HFFc6 (cell line): ENCODE data around the gene TP63. TPM values are rescaled to one million over a fixed set of nuclear protein-coding genes. Genes with fewer than 3 reads are reported as not detected.

Experiments
- DNase-seq: peaks from one replicate; pipeline ENCODE4 v3.0.0-alpha.2; 2018
- H3K27ac Mint-ChIP-seq: 2 replicates; pipeline ENCODE4 v1.8.0; 2020; ENCODE audit warnings: mild to moderate bottlenecking, mixed read lengths
- H3K27me3 Mint-ChIP-seq: 2 replicates; pipeline ENCODE4 v1.8.0; 2021; ENCODE audit warnings: mild to moderate bottlenecking, moderate library complexity, mixed read lengths; ENCODE audit not compliant: insufficient read depth
- H3K36me3 Mint-ChIP-seq: 2 replicates; pipeline ENCODE4 v1.8.0; 2021; ENCODE audit warnings: low read depth, mixed read lengths
- H3K4me1 Mint-ChIP-seq: 2 replicates; pipeline ENCODE4 v1.8.0; 2020; ENCODE audit warnings: low read depth, mixed read lengths
- H3K4me3 Mint-ChIP-seq: 2 replicates; pipeline ENCODE4 v1.8.0; 2020; ENCODE audit warnings: mild to moderate bottlenecking, moderate library complexity, mixed read lengths
- H3K9me3 Mint-ChIP-seq: 2 replicates; pipeline ENCODE4 v1.8.0; 2020; ENCODE audit warnings: mild to moderate bottlenecking, mixed read lengths
- CTCF ChIP-seq: fragments of 200-600 bp; sonication (generic); IDR thresholded peaks from 2 replicates; pipeline ENCODE4 v1.5.0; 2021; ENCODE audit warnings: antibody characterized with exemption, mild to moderate bottlenecking
- long read RNA-seq: library from polyadenylated mRNA; unstranded; transcript quantifications from one replicate; pipeline ENCODE4 v2.0.0, GENCODE V29; 2019
- total RNA-seq, 6 experiments: library from RNA; stranded (reverse); fragmentation: NEBNext Ultra II Directional; extraction: Animal tissue kit (Norgen Biotek cat#: 25700); gene quantifications; 2 replicates in 1 of 6; 3 replicates in 5 of 6; pipeline ENCODE4 v1.2.3, GENCODE V29; 2021

The TP63 gene
- total RNA-seq = not detected
- long read RNA-seq = 0 reads

GRCh38 chr3:189631373-189631408, at the start of gene TP63:
TSS of gene TP63 (plus strand) at chr3:189631389. CDS start at chr3:189631516, 127 bp downstream.
- no peaks in the 10 kb centered on the region for H3K36me3 Mint-ChIP-seq
- no peak for DNase-seq
- no peak within 1 kb of the TSS for H3K4me3 Mint-ChIP-seq
- no peak for TF ChIP-seq CTCF
- peaks cover 8% of the 10 kb centered on the region for H3K9me3 Mint-ChIP-seq
- no peak within 1 kb of the TSS for H3K27ac Mint-ChIP-seq
- H3K4me1 Mint-ChIP-seq = no peaks in the 10 kb centered on the region
- no peaks in the 10 kb centered on the region; the same call in 1 of the 2 replicates for H3K27me3 Mint-ChIP-seq

GRCh38 chr3:189582179-189582578, 49.0 kb upstream of the TP63 start:
- Mint-ChIP-seq H3K4me1 (no peaks in the 10 kb centered on the region), H3K27me3 (no peaks in the 10 kb centered on the region), H3K9me3 (peaks cover 41% of the 10 kb centered on the region), H3K27ac (no peak overlapping the region), H3K4me3 (no peak overlapping the region), H3K36me3 (no peaks in the 10 kb centered on the region)
- TF ChIP-seq CTCF = no peak
- no peak for DNase-seq

- Mint-ChIP-seq H3K27me3 (no peaks in the 10 kb centered on the region), H3K27ac (no peak overlapping the region)
Observed at GRCh38 chr3:189584645-189585044, 46.5 kb upstream of the TP63 start.

GRCh38 chr3:189586941-189587663, 44.1 kb upstream of the TP63 start:
- Mint-ChIP-seq H3K27ac (no peak overlapping the region), H3K4me3 (no peak overlapping the region), H3K27me3 (no peaks in the 10 kb centered on the region), H3K4me1 (no peaks in the 10 kb centered on the region; the same call in 1 of the 2 replicates), H3K9me3 (peaks cover 41% of the 10 kb centered on the region), H3K36me3 (no peaks in the 10 kb centered on the region)
- TF ChIP-seq CTCF = no peak
- DNase-seq = no peak

More at GRCh38 chr3:189584645-189585044, 46.5 kb upstream of the TP63 start:
- Mint-ChIP-seq H3K4me3 (no peak overlapping the region), H3K9me3 (peaks cover 44% of the 10 kb centered on the region), H3K4me1 (no peaks in the 10 kb centered on the region; the same call in 1 of the 2 replicates), H3K36me3 (no peaks in the 10 kb centered on the region)
- TF ChIP-seq CTCF = no peak
- no peak for DNase-seq

- peaks cover 40% of the 10 kb centered on the region for H3K9me3 Mint-ChIP-seq
- no peaks in the 10 kb centered on the region for H3K36me3 Mint-ChIP-seq
- no peaks in the 10 kb centered on the region; the same call in 1 of the 2 replicates for H3K4me1 Mint-ChIP-seq
- no peak for TF ChIP-seq CTCF
- no peaks in the 10 kb centered on the region for H3K27me3 Mint-ChIP-seq
- DNase-seq = no peak
- H3K4me3 Mint-ChIP-seq = no peak overlapping the region
- H3K27ac Mint-ChIP-seq = no peak overlapping the region; the same call in 1 of the 2 replicates
Observed at GRCh38 chr3:189587664-189588040, 43.5 kb upstream of the TP63 start.

GRCh38 chr3:189588070-189588469, 43.1 kb upstream of the TP63 start:
- H3K36me3 Mint-ChIP-seq = no peaks in the 10 kb centered on the region
- no peak for DNase-seq
- no peak overlapping the region; the same call in 1 of the 2 replicates for H3K27ac Mint-ChIP-seq

More at GRCh38 chr3:189588070-189588469, 43.1 kb upstream of the TP63 start:
- no peak for TF ChIP-seq CTCF
- H3K4me3 Mint-ChIP-seq = no peak overlapping the region
- H3K27me3 Mint-ChIP-seq = no peaks in the 10 kb centered on the region
- H3K9me3 Mint-ChIP-seq = peaks cover 36% of the 10 kb centered on the region
- H3K4me1 Mint-ChIP-seq = no peaks in the 10 kb centered on the region; the same call in 1 of the 2 replicates
